ENCODE results near the gene CFL1.

The CFL1 gene

GRCh38 chr11:65857853-65858680 lies at the start of gene CFL1:
Gene CFL1 (minus strand): TSS chr11:65858180. CDS start chr11:65858099, 81 bp downstream.
- Histone ChIP-seq H2AFZ (ENCODE audit: low read depth, low read length) (peak within 1 kb of the TSS; percentile 49), H3K9me3 (ENCODE audit: low read length) (no peaks in the 10 kb centered on the region), H3K27me3 (ENCODE audit: insufficient read depth, low read length) (no peaks in the 10 kb centered on the region), H3K4me3 (ENCODE audit: low read length) (peak within 1 kb of the TSS; percentile 97), H3K4me1 (ENCODE audit: insufficient read depth, low read length) (peaks cover 29% of the 10 kb centered on the region), H3K36me3 (ENCODE audit: insufficient read depth, low read length) (peaks cover 54% of the 10 kb centered on the region)

DNA sequence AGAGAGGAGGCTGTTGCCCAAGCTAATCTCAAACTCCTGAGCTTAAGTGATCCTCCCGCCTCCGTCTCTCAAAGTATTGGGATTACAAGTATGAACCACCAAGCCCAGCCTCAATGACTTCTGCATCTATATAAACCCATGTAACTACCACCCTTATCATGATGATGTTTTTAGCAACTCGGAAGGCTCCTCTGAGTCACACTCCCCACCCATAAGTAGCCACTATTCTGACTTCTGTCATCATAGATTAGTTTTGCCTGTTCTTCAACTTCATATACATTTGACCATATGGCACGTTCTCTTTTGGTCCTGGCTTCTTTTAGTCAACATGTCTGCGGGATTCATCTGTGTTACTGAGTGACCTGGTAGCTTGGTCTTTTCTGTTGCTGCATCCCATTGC lies 48.6 kb upstream of the CFL1 start:
- Histone ChIP-seq H3K9me3 (ENCODE audit: low read length) (no peaks in the 10 kb centered on the region), H3K4me3 (ENCODE audit: low read length) (no peak overlapping the region), H3K36me3 (ENCODE audit: insufficient read depth, low read length) (no peaks in the 10 kb centered on the region), H3K27me3 (ENCODE audit: insufficient read depth, low read length) (peaks cover 7% of the 10 kb centered on the region), H2AFZ (ENCODE audit: low read depth, low read length) (no peak overlapping the region), H3K4me1 (ENCODE audit: insufficient read depth, low read length) (peaks cover 13% of the 10 kb centered on the region)

GRCh38 chr11:65903715-65904114 lies 45.7 kb upstream of the CFL1 start:
- no peaks in the 10 kb centered on the region for H3K36me3 ChIP-seq (ENCODE audit: insufficient read depth, low read length)
- no peaks in the 10 kb centered on the region for H3K9me3 ChIP-seq (ENCODE audit: low read length)
- peaks cover 13% of the 10 kb centered on the region for H3K4me1 ChIP-seq (ENCODE audit: insufficient read depth, low read length)
- H2AFZ ChIP-seq (ENCODE audit: low read depth, low read length), result no peak overlapping the region
- no peak overlapping the region for H3K4me3 ChIP-seq (ENCODE audit: low read length)
- H3K27me3 ChIP-seq (ENCODE audit: insufficient read depth, low read length), result peaks cover 21% of the 10 kb centered on the region

GRCh38 chr11:65903068-65903481 lies 45.1 kb upstream of the CFL1 start:
- Histone ChIP-seq H3K4me3 (ENCODE audit: low read length) (no peak overlapping the region), H3K27me3 (ENCODE audit: insufficient read depth, low read length) (peaks cover 21% of the 10 kb centered on the region), H3K36me3 (ENCODE audit: insufficient read depth, low read length) (no peaks in the 10 kb centered on the region), H3K4me1 (ENCODE audit: insufficient read depth, low read length) (peaks cover 13% of the 10 kb centered on the region), H2AFZ (ENCODE audit: low read depth, low read length) (no peak overlapping the region), H3K9me3 (ENCODE audit: low read length) (no peaks in the 10 kb centered on the region)

GRCh38 chr11:65900899-65901180 lies 42.9 kb upstream of the CFL1 start:
- Histone ChIP-seq H3K4me3 (ENCODE audit: low read length) (no peak overlapping the region), H3K4me1 (ENCODE audit: insufficient read depth, low read length) (peaks cover 13% of the 10 kb centered on the region), H3K36me3 (ENCODE audit: insufficient read depth, low read length) (no peaks in the 10 kb centered on the region), H3K9me3 (ENCODE audit: low read length) (no peaks in the 10 kb centered on the region), H3K27me3 (ENCODE audit: insufficient read depth, low read length) (peaks cover 21% of the 10 kb centered on the region), H2AFZ (ENCODE audit: low read depth, low read length) (no peak overlapping the region)

DNA sequence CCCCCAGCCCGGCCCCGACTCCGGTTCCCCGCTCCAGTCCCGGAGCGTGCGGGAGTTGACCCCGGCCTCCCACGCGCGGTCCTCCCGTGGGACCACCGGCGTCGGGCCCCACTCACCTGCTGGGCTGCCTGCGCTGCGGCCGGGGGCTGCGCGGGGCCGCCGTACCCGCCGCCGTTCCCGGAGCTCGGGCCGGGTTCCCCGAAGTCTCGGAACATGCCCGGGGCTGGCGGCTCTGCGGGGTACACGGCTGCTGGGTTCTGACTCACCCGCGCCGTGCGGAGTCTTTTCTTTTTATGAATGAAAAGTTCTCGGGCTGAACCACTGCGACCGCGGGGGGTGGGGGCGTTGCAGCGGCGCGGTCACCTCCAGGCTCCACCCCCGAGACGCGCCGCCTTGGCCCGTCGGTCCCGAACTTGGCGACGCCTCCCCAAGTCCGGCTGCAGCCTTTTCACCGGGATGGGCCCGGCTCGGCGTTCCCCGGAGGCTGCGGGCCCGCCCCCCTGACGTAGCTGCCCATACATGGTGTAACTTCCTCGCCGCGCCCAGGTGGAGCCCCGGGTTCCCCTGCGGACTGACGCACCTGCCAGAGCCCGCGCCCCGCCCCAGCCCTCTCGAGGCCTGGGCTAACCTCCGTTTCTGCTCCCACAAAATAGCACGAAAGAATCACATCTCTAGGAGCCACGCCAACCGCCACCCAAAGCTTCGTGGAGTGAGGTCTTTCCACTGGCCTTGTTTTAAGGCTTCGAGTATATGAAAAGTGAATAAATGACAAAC lies 42.3 kb upstream of the CFL1 start, which contains the start of gene FOSL1:
Gene FOSL1 (minus strand): TSS at position 264 of the 774 bp plus-strand sequence. CDS start 49 bp downstream, at position 215.
- H3K27me3 ChIP-seq (ENCODE audit: insufficient read depth, low read length), result peaks cover 21% of the 10 kb centered on the region
- H3K4me3 ChIP-seq (ENCODE audit: low read length), result peak within 1 kb of the TSS; percentile 37

DNA sequence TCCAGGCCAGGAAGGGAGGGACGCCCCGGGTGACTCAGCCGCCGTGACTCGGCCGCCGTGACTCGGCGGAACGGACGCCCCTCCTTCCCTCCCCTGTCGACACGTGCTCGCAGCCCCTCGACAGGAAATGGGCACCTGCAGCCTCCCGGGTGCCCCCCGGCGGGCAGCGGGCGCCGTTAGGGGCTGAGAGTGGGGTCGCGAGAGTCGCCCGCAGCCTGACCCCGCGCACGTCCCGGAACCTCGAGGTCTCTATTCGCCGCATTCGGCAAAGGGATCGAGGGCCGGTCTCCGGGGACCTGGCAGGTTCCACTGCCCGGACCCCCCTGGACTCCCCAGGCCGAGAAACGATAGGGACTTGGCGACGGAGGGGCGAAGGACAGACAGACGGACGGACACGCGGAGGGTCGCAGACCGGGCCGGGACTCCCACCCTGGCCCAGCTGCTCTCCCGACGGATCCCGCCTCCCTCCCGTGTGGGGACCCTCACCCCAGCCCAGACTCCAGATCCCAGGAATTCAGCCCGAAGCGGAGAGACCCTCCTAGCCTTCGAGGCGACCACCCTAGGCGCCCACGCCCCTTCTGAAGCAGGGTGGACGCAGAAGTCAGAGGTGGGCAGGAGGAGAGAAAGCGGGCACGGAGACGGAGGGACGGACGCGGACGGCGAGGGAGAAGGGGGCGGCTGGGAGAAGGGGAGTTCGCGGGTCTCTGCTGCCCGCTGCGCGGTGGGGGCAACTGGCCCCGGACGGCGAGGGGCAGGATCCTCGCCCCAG lies 41.6 kb upstream of the CFL1 start:
- Histone ChIP-seq H3K27me3 (ENCODE audit: insufficient read depth, low read length) (peaks cover 21% of the 10 kb centered on the region), H3K4me1 (ENCODE audit: insufficient read depth, low read length) (peaks cover 13% of the 10 kb centered on the region), H3K36me3 (ENCODE audit: insufficient read depth, low read length) (no peaks in the 10 kb centered on the region), H3K9me3 (ENCODE audit: low read length) (no peaks in the 10 kb centered on the region), H3K4me3 (ENCODE audit: low read length) (peak overlapping the region; percentile 37), H2AFZ (ENCODE audit: low read depth, low read length) (peak overlapping the region; percentile 59)

More for the DNA sequence above, 42.3 kb upstream of the CFL1 start, which contains the start of gene FOSL1:
- H2AFZ ChIP-seq (ENCODE audit: low read depth, low read length), result peak within 1 kb of the TSS; percentile 59
- peaks cover 13% of the 10 kb centered on the region for H3K4me1 ChIP-seq (ENCODE audit: insufficient read depth, low read length)
- H3K9me3 ChIP-seq (ENCODE audit: low read length), result no peaks in the 10 kb centered on the region
- H3K36me3 ChIP-seq (ENCODE audit: insufficient read depth, low read length), result no peaks in the 10 kb centered on the region

- H3K4me1 ChIP-seq (ENCODE audit: insufficient read depth, low read length), result peaks cover 13% of the 10 kb centered on the region
- no peaks in the 10 kb centered on the region for H3K36me3 ChIP-seq (ENCODE audit: insufficient read depth, low read length)
- H2AFZ ChIP-seq (ENCODE audit: low read depth, low read length), result no peak overlapping the region
- H3K9me3 ChIP-seq (ENCODE audit: low read length), result no peaks in the 10 kb centered on the region
- H3K27me3 ChIP-seq (ENCODE audit: insufficient read depth, low read length), result peaks cover 21% of the 10 kb centered on the region
- no peak overlapping the region for H3K4me3 ChIP-seq (ENCODE audit: low read length)
Observed at GRCh38 chr11:65898656-65899355, 40.8 kb upstream of the CFL1 start.

GRCh38 chr11:65897020-65897471 lies 39.1 kb upstream of the CFL1 start:
- no peaks in the 10 kb centered on the region for H3K9me3 ChIP-seq (ENCODE audit: low read length)
- H2AFZ ChIP-seq (ENCODE audit: low read depth, low read length), result no peak overlapping the region
- H3K36me3 ChIP-seq (ENCODE audit: insufficient read depth, low read length), result no peaks in the 10 kb centered on the region
- peaks cover 3% of the 10 kb centered on the region for H3K4me1 ChIP-seq (ENCODE audit: insufficient read depth, low read length)
- H3K4me3 ChIP-seq (ENCODE audit: low read length), result no peak overlapping the region
- H3K27me3 ChIP-seq (ENCODE audit: insufficient read depth, low read length), result peaks cover 16% of the 10 kb centered on the region

DNA sequence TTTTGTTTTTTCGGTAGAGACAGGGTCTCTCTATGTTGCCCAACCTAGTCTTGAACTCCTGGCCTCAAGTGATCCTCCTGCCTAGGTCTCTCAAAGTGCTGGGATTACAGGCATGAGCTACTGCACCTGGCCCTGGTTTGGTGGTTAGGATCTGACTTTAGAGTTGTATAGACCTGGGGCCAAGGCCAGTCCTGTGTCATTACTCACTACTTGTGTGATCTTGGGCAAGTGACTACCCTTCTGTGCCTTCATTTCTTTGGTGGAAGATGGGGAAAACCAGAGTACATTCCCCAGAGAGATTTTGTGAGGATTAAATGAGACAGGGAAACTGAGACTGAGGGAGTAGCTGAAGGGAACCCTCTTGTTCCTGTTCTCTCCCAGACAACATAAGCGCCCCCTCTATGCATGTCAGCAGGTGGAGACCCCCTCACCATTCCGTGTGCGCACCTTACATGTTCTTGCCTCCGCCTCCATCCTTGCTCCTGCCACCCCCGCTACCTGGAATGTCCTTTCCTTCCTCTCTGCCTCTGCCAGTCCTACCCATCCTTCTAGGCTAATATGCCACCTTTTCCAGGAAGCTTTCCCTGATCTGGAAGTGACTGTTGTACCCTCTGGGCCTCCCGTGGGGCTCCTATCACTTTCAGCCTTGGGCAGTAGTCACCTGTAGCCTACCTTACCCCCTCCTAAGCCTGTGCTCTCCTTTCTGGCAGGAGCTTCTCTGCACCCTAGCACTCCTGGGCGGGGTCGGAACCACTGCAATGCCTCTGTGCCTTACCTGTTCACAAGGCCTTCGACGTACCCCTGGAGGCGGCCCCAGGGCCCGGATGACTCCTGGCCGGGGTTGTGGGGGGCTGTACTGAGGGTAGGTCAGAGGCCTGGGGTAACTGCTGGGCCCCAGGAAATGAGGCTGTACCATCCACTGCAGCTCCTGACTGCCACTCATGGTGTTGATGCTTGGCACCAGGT lies 38.3 kb upstream of the CFL1 start:
- no peaks in the 10 kb centered on the region for H3K9me3 ChIP-seq (ENCODE audit: low read length)
- peaks cover 13% of the 10 kb centered on the region for H3K27me3 ChIP-seq (ENCODE audit: insufficient read depth, low read length)
- H3K4me1 ChIP-seq (ENCODE audit: insufficient read depth, low read length), result peaks cover 10% of the 10 kb centered on the region
- no peak overlapping the region for H2AFZ ChIP-seq (ENCODE audit: low read depth, low read length)
- no peak overlapping the region for H3K4me3 ChIP-seq (ENCODE audit: low read length)
- no peaks in the 10 kb centered on the region for H3K36me3 ChIP-seq (ENCODE audit: insufficient read depth, low read length)

- no peaks in the 10 kb centered on the region for H3K9me3 ChIP-seq (ENCODE audit: low read length)
- H3K36me3 ChIP-seq (ENCODE audit: insufficient read depth, low read length), result no peaks in the 10 kb centered on the region
- H3K4me1 ChIP-seq (ENCODE audit: insufficient read depth, low read length), result peaks cover 12% of the 10 kb centered on the region
- H2AFZ ChIP-seq (ENCODE audit: low read depth, low read length), result no peak overlapping the region
- peaks cover 9% of the 10 kb centered on the region for H3K27me3 ChIP-seq (ENCODE audit: insufficient read depth, low read length)
- H3K4me3 ChIP-seq (ENCODE audit: low read length), result no peak overlapping the region
Observed at GRCh38 chr11:65895482-65895981, 37.6 kb upstream of the CFL1 start.

Data from neuron (in vitro differentiated cells).